HepG2 (cell line): ENCODE results near the gene MCC. TPM values are rescaled to one million over a fixed set of nuclear protein-coding genes. Genes with fewer than 3 reads are reported as not detected.
A peak's percentile ranks its signal among the peaks of the same experiment; 100 is the strongest.

Experiments used
- ATAC-seq: fragments of 200-7000 bp; cut with Tn5 transposase; 3 replicates; pipeline ENCODE4 v1.9.1; 2020; ENCODE audit warnings: mild to moderate bottlenecking, moderate library complexity
- BruUV-seq: library from RNA; stranded (reverse); fragments of 400-500 nt; replicated peaks from 2 replicates; lab custom pipeline; 2021; lab: Mats Ljungman, UMichigan
- CTCF ChIA-PET: fragments of 300-600 bp; formaldehyde crosslinking; extraction: SDS; loops from one replicate; lab custom pipeline; 2021; ENCODE audit warnings: low total read pairs, inconsistent platforms, low intra/inter-chr PET ratio; lab: Yijun Ruan, JAX
- POLR2A ChIA-PET: fragments of 350-600 bp; sonication (Branson Sonifier 250); formaldehyde crosslinking; loops from one replicate; lab custom pipeline; 2020; ENCODE audit warnings: antibody characterized with exemption, inconsistent platforms; lab: Yijun Ruan, JAX
- DNase-seq: peaks from one replicate; pipeline ENCODE4 v3.0.0-alpha.2; 2015; ENCODE audit warnings: low spot score
- FAIRE-seq: peaks from 3 replicates; lab custom pipeline; 2011; peaks lifted over from hg19 to GRCh38; lab: Jason Lieb, UNC
- H2AFZ ChIP-seq: one replicate; pipeline ENCODE4 v1.6.1; 2011; ENCODE audit warnings: low read length, inconsistent platforms
- H3K27ac ChIP-seq: fragments of 300-600 bp; 3 replicates; pipeline ENCODE4 v1.8.0; 2011; ENCODE audit warnings: mixed run types, mild to moderate bottlenecking, mixed read lengths, low read length, inconsistent platforms; ENCODE audit not compliant: insufficient read depth; ENCODE audit errors: extremely low read length
- H3K27me3 ChIP-seq, 2 experiments: fragments of 200-600 bp in 1 of 2; 2 replicates in 1 of 2; 3 replicates in 1 of 2; pipeline versions ENCODE4 v1.6.0 to v1.8.0; 2011; ENCODE audit warnings: low read length in 2 of 2, mild to moderate bottlenecking in 2 of 2, moderate library complexity in 2 of 2, inconsistent platforms in 1 of 2; ENCODE audit not compliant: insufficient read depth in 2 of 2, control insufficient read depth in 1 of 2
- H3K36me3 ChIP-seq, 2 experiments: fragments of 200-600 bp in 1 of 2; replicated peaks in 1 of 2; 2 replicates in 1 of 2; 3 replicates in 1 of 2; pipeline versions ENCODE4 v1.5.1 to v1.8.0; 2011; ENCODE audit warnings: low read length in 2 of 2, inconsistent platforms in 1 of 2; ENCODE audit not compliant: insufficient read depth in 2 of 2, control insufficient read depth in 1 of 2
- H3K4me1 ChIP-seq: 2 replicates; pipeline ENCODE4 v1.5.1; 2012; ENCODE audit warnings: low read length, inconsistent platforms; ENCODE audit not compliant: insufficient read depth
- H3K4me2 ChIP-seq: 2 replicates; pipeline ENCODE4 v1.6.0; 2011; ENCODE audit warnings: low read depth, low read length, inconsistent platforms
- H3K4me3 ChIP-seq, 3 experiments: fragments of 200-600 bp in 1 of 3; sonication (generic), shearing (Covaris generic) in 1 of 3; replicated peaks in 1 of 3; 2 replicates each; pipeline ENCODE4 v1.5.1; 2011 to 2016; ENCODE audit warnings: low read length in 3 of 3, inconsistent platforms in 2 of 3, low read depth in 2 of 3, mild to moderate bottlenecking in 2 of 3, control low read depth in 1 of 3, mixed read lengths in 1 of 3; ENCODE audit not compliant: insufficient read depth in 1 of 3
- H3K79me2 ChIP-seq: one replicate; pipeline ENCODE4 v1.6.1; 2011; ENCODE audit warnings: low read length, inconsistent platforms; ENCODE audit not compliant: insufficient read depth
- H3K9ac ChIP-seq: 2 replicates; pipeline ENCODE4 v1.6.0; 2011; ENCODE audit warnings: mild to moderate bottlenecking, low read depth, low read length, inconsistent platforms; ENCODE audit not compliant: insufficient read depth
- H3K9me3 ChIP-seq: 2 replicates; pipeline ENCODE4 v1.5.1; 2012; ENCODE audit warnings: mild to moderate bottlenecking, low read length
- H4K20me1 ChIP-seq: 2 replicates; pipeline ENCODE4 v1.6.0; 2011; ENCODE audit warnings: inconsistent platforms, mild to moderate bottlenecking, low read length, moderate library complexity; ENCODE audit not compliant: insufficient read depth
- EHMT2 ChIP-seq: fragments of 200-600 bp; sonication (generic); IDR thresholded peaks from 2 replicates; pipeline ENCODE4 v1.7.0; 2017; ENCODE audit warnings: antibody characterized with exemption, low read depth, low read length, borderline replicate concordance
- EP300 ChIP-seq, 3 experiments: sonication (generic) in 1 of 3; formaldehyde crosslinking in 1 of 3; IDR thresholded peaks; 2 replicates each; pipeline versions ENCODE4 v1.5.1 to v1.6.1; 2011 to 2020; ENCODE audit warnings: low read depth in 2 of 3, low read length in 2 of 3, borderline replicate concordance in 1 of 3, improper control_type of control experiment in 1 of 3, mild to moderate bottlenecking in 1 of 3, missing genetic modification reagents in 1 of 3, moderate library complexity in 1 of 3
- MAFF ChIP-seq: IDR thresholded peaks from 2 replicates; pipeline ENCODE4 v1.6.1; 2011; ENCODE audit warnings: low read depth, low read length, improper control_type of control experiment
- MAFK ChIP-seq, 2 experiments: IDR thresholded peaks in 1 of 2; conservative IDR thresholded peaks in 1 of 2; 2 replicates each; pipeline ENCODE4 v1.6.1; 2011; ENCODE audit warnings: improper control_type of control experiment in 2 of 2, low read length in 2 of 2
- NFKBIZ ChIP-seq: IDR thresholded peaks from 2 replicates; pipeline ENCODE4 v1.6.1; 2018; ENCODE audit warnings: missing genetic modification reagents, missing compliant biosample characterization
- SP1 ChIP-seq, 2 experiments: fragments of 450-650 bp in 1 of 2; sonication (generic) in 1 of 2; formaldehyde crosslinking in 1 of 2; IDR thresholded peaks; 2 replicates each; pipeline versions ENCODE4 v1.4.0 to v1.6.1; 2016 to 2020; ENCODE audit warnings: missing genetic modification reagents in 1 of 2
- TGIF2 ChIP-seq: IDR thresholded peaks from 2 replicates; pipeline ENCODE4 v1.6.1; 2016; ENCODE audit warnings: control low read depth, missing compliant biosample characterization
- ZBTB3 ChIP-seq: sonication (generic); formaldehyde crosslinking; IDR thresholded peaks from 2 replicates; pipeline ENCODE4 v1.4.0; 2020; ENCODE audit warnings: low read depth, mild to moderate bottlenecking, moderate library complexity, missing genetic modification reagents, borderline replicate concordance
- ZFP82 ChIP-seq: sonication (generic); formaldehyde crosslinking; IDR thresholded peaks from 2 replicates; pipeline ENCODE4 v1.5.1; 2020; ENCODE audit warnings: mild to moderate bottlenecking, missing genetic modification reagents, borderline replicate concordance
- ZNF253 ChIP-seq: sonication (generic); formaldehyde crosslinking; IDR thresholded peaks from 2 replicates; pipeline ENCODE4 v1.8.0; 2022; ENCODE audit warnings: mild to moderate bottlenecking, missing genetic modification reagents, borderline replicate concordance
- ZNF878 ChIP-seq: sonication (generic); formaldehyde crosslinking; IDR thresholded peaks from 2 replicates; pipeline ENCODE4 v1.8.1; 2023; ENCODE audit warnings: mild to moderate bottlenecking, missing genetic modification reagents, moderate library complexity
- WGBS: methylation state at CpG from one replicate; pipeline ENCODE4 v1.1.6; 2017; ENCODE audit warnings: low lambda C conversion rate; 5-methylcytosine and 5-hydroxymethylcytosine counted together
- in situ Hi-C: cut with HindIII; loops from 2 replicates; pipeline ENCODE4 v1.10.0; 2017; ENCODE audit warnings: low pct_unique_long_range_greater_than_20kb; ENCODE audit not compliant: extremely low pct_ligation_motif_present
- intact Hi-C: fragments of 100-400 bp; cut with micrococcal nuclease; formaldehyde crosslinking; loops from one replicate; pipeline ENCODE4 v1.10.0; 2022; ENCODE audit not compliant: unreplicated experiment
- polyA plus RNA-seq, 8 experiments: library from polyadenylated mRNA; depleted of rRNA in 3 of 8; stranded (reverse) in 7 of 8; unstranded in 1 of 8; fragments of >200 nt; fragmentation: Illumina TruSeq in 4 of 8; extraction: Trizol in 4 of 8; gene quantifications; 2 replicates each; pipeline versions ENCODE4 v1.2.1 to v1.2.3, GENCODE V29; 2011 to 2016; ENCODE audit warnings: low read depth in 4 of 8, missing spikeins in 1 of 8, mixed read lengths in 1 of 8; ENCODE audit not compliant: insufficient read depth in 1 of 8
- total RNA-seq, 5 experiments: library from RNA; depleted of rRNA; stranded (reverse); fragments of >200 nt; fragmentation: Illumina TruSeq; extraction: Trizol; gene quantifications; 2 replicates each; pipeline ENCODE4 v1.2.3, GENCODE V29; 2016; ENCODE audit warnings: low read depth in 1 of 5

The MCC gene
- total and polyA plus RNA-seq, 2 of the 13 experiments (the other 11 are each of a cell fraction or from before 2014, with no cell fraction given), result 0.55 to 2.4 TPM

GRCh38 chr5:113452941-113453340 lies 35.3 kb downstream of the MCC start:
- Histone ChIP-seq H3K4me2 (no peak overlapping the region), H3K79me2 (no peaks in the 10 kb centered on the region), H3K9me3 (no peaks in the 10 kb centered on the region), H3K27me3 (no peaks in the 10 kb centered on the region; a peak in 2 of 5 replicates), H3K4me1 (no peaks in the 10 kb centered on the region), H3K36me3 (no peaks in the 10 kb centered on the region), H4K20me1 (no peaks in the 10 kb centered on the region), H3K4me3 (no peak overlapping the region), H3K9ac (no peak overlapping the region), H2AFZ (no peak overlapping the region), H3K27ac (no peak overlapping the region)
- BruUV-seq, result no TSS peak
- ATAC-seq (no peak), DNase-seq (no peak), FAIRE-seq (no peak)
- POLR2A ChIA-PET, result no interaction called here
- WGBS, result 61% methylated on average over 6 of the region's 6 CpGs
- no peak for TF ChIP-seq SP1 (IDR thresholded peaks at IDR 0.05)
- TF ChIP-seq SP1 (CRISPR knock-in tag; IDR thresholded peaks at IDR 0.05), result no peak
- TF ChIP-seq ZNF253, result no peak
- TF ChIP-seq EP300 (IDR thresholded peaks at IDR 0.05; ENCODE audit: low read depth in 2 of 2, low read length in 2 of 2), result no peak
- no peak for TF ChIP-seq EP300 (CRISPR knock-in tag; IDR thresholded peaks at IDR 0.05; ENCODE audit: borderline replicate concordance)
- peak; percentile 38; the same call in 1 of the 2 replicates for TF ChIP-seq MAFF
- TF ChIP-seq NFKBIZ (CRISPR knock-in tag), result no peak
- TF ChIP-seq TGIF2 (CRISPR knock-in tag), result no peak
- TF ChIP-seq ZBTB3 (CRISPR knock-in tag), result no peak
- TF ChIP-seq MAFK (conservative IDR thresholded peaks at IDR 0.05 in 1 of 2, IDR thresholded peaks at IDR 0.05 in 1 of 2; ENCODE audit: low read length in 2 of 2), result peak; percentile 15 to 40; a peak in 3 of 4 replicates
- TF ChIP-seq ZFP82 (CRISPR knock-in tag), result no peak
- intact Hi-C loops, result no loop called here
- in situ Hi-C loops, result no loop called here
- CTCF ChIA-PET, result no interaction called here

- Histone ChIP-seq H3K79me2 (no peaks in the 10 kb centered on the region), H3K4me1 (no peaks in the 10 kb centered on the region), H2AFZ (no peak overlapping the region), H3K9me3 (no peaks in the 10 kb centered on the region), H3K27me3 (no peaks in the 10 kb centered on the region; a peak in 2 of 5 replicates), H3K4me3 (no peak overlapping the region), H4K20me1 (no peaks in the 10 kb centered on the region), H3K4me2 (no peak overlapping the region), H3K9ac (no peak overlapping the region), H3K36me3 (no peaks in the 10 kb centered on the region), H3K27ac (no peak overlapping the region)
- ChIA-PET CTCF (no interaction called here), POLR2A (no interaction called here)
- intact Hi-C loops (no loop called here), in situ Hi-C loops (no loop called here)
- DNase-seq (no peak), ATAC-seq (no peak), FAIRE-seq (no peak)
- no peak for TF ChIP-seq EHMT2
- no peak for TF ChIP-seq ZNF878 (CRISPR knock-in tag)
- WGBS, result no CpG with 5 or more reads among the region's 2 CpGs
- BruUV-seq, result no TSS peak
Measured at GRCh38 chr5:113451797-113452196, 36.5 kb downstream of the MCC start.
